ENCODE results near the gene UAP1L1. TPM values are rescaled to one million over a fixed set of nuclear protein-coding genes. Genes with fewer than 3 reads are reported as not detected.

UAP1L1 gene
- total and polyA plus RNA-seq, 9 of the 15 experiments (the other 6 are each of a cell fraction or from before 2014, with no cell fraction given) = 0.20 to 8.6 (median 3.7) TPM

DNA sequence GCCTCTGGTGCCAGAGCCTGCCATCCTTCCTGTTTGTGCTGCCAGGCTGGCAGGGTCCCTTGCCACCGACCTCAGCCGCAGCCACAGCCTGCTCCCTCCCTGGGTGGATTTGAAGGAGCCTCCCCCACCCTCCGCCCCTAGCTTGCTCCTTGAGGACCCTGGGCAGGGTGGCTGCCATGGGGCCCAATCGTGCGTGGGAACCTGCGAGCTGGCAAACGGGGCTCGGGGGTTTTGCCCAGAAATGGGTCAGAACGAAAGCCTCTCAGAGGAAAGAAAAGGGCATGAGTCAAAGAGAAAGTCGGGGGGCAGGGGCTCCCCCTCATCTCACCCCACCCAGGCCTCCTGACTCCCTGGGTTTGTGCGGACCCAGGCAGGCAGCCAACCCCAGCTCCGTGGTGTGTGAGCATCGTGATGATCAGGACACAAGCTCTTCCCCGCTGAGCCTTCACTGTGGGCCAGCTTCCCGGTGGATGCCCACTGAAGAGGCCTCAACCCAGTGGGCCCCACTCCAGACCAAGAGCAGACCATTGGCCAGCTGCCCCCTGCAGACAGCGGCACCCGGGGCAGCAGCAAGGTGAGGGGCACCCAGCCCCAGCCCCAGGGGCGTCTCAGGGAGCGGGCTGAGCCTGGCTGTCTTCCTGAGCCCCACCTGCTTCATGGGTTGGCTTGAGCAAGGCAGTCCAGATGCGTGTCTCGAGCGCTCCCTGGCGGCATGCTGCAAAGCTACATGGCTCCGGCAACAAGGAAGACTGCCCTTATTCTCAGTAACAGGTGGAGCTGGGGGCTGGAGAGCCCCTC, 42.4 kb upstream of the UAP1L1 start (continued):
- TF ChIP-seq, protein P1, sequence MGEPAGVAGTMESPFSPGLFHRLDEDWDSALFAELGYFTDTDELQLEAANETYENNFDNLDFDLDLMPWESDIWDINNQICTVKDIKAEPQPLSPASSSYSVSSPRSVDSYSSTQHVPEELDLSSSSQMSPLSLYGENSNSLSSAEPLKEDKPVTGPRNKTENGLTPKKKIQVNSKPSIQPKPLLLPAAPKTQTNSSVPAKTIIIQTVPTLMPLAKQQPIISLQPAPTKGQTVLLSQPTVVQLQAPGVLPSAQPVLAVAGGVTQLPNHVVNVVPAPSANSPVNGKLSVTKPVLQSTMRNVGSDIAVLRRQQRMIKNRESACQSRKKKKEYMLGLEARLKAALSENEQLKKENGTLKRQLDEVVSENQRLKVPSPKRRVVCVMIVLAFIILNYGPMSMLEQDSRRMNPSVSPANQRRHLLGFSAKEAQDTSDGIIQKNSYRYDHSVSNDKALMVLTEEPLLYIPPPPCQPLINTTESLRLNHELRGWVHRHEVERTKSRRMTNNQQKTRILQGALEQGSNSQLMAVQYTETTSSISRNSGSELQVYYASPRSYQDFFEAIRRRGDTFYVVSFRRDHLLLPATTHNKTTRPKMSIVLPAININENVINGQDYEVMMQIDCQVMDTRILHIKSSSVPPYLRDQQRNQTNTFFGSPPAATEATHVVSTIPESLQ (CRISPR knock-in tag; IDR thresholded peaks at IDR 0.05) = no peak
- TF ChIP-seq BCOR (IDR thresholded peaks at IDR 0.05) (no peak), HMGN3 (IDR thresholded peaks at IDR 0.05; ENCODE audit: borderline replicate concordance, extremely low read depth, insufficient read length, low read depth, low read length) (peak; percentile 1), ZHX1 (conservative IDR thresholded peaks at IDR 0.05; ENCODE audit: low read length) (0 out of 2 replicates have a peak, but pooled peaks have one; percentile 36), YY1 (IDR thresholded peaks at IDR 0.05; ENCODE audit: borderline replicate concordance in 1 of 3, control insufficient read depth in 1 of 3, extremely low read depth in 1 of 3, insufficient read depth in 3 of 3, insufficient read length in 1 of 3, insufficient replicate concordance in 2 of 3, low read depth in 1 of 3, low read length in 2 of 3) (peak in 1 of 3 experiments; percentile 17), NR4A1 (CRISPR knock-in tag; IDR thresholded peaks at IDR 0.05) (no peak), NR4A1 (tag; IDR thresholded peaks at IDR 0.05) (no peak), HDGF (IDR thresholded peaks at IDR 0.05) (peak; percentile 48; the same call in 1 of the 2 replicates), ZNF766 (CRISPR knock-in tag; conservative IDR thresholded peaks at IDR 0.05) (no peak), GATAD2B (IDR thresholded peaks at IDR 0.05; ENCODE audit: borderline replicate concordance) (no peak), MCM3 (IDR thresholded peaks at IDR 0.05) (no peak), HDAC6 (IDR thresholded peaks at IDR 0.05; ENCODE audit: low read depth, low read length) (no peak), BMI1 (IDR thresholded peaks at IDR 0.05; ENCODE audit: low read length) (no peak), ZNF707 (CRISPR knock-in tag; conservative IDR thresholded peaks at IDR 0.05) (no peak), MCM5 (IDR thresholded peaks at IDR 0.05; ENCODE audit: low read depth) (no peak), ZFP1 (CRISPR knock-in tag; IDR thresholded peaks at IDR 0.05) (no peak), POLR2G (IDR thresholded peaks at IDR 0.05; ENCODE audit: low read depth, low read length) (no peak), MTA3 (IDR thresholded peaks at IDR 0.05; ENCODE audit: borderline replicate concordance) (peak; percentile 66; the same call in 1 of the 2 replicates)
- TF ChIP-seq, protein P2, sequence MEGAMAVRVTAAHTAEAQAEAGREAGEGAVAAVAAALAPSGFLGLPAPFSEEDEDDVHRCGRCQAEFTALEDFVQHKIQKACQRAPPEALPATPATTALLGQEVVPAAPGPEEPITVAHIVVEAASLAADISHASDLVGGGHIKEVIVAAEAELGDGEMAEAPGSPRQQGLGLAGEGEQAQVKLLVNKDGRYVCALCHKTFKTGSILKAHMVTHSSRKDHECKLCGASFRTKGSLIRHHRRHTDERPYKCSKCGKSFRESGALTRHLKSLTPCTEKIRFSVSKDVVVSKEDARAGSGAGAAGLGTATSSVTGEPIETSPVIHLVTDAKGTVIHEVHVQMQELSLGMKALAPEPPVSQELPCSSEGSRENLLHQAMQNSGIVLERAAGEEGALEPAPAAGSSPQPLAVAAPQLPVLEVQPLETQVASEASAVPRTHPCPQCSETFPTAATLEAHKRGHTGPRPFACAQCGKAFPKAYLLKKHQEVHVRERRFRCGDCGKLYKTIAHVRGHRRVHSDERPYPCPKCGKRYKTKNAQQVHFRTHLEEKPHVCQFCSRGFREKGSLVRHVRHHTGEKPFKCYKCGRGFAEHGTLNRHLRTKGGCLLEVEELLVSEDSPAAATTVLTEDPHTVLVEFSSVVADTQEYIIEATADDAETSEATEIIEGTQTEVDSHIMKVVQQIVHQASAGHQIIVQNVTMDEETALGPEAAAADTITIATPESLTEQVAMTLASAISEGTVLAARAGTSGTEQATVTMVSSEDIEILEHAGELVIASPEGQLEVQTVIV (CRISPR knock-in tag; IDR thresholded peaks at IDR 0.05; ENCODE audit: borderline replicate concordance) = no peak
- TF ChIP-seq, protein P3, sequence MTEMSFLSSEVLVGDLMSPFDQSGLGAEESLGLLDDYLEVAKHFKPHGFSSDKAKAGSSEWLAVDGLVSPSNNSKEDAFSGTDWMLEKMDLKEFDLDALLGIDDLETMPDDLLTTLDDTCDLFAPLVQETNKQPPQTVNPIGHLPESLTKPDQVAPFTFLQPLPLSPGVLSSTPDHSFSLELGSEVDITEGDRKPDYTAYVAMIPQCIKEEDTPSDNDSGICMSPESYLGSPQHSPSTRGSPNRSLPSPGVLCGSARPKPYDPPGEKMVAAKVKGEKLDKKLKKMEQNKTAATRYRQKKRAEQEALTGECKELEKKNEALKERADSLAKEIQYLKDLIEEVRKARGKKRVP (CRISPR knock-in tag; IDR thresholded peaks at IDR 0.05) = no peak

Measured in K562 (cell line).